GM10266 (cell line): ENCODE results near the gene KDELR3.

Experiments
- DNase-seq: peaks from one replicate; pipeline ENCODE4 v3.0.0; 2012; ENCODE audit errors: extremely low spot score
- CTCF ChIP-seq: IDR thresholded peaks from 2 replicates; pipeline ENCODE4 v1.5.1; 2012; ENCODE audit warnings: mild to moderate bottlenecking, low read depth; ENCODE audit not compliant: control insufficient read depth, insufficient read depth; ENCODE audit errors: missing control alignments

KDELR3 gene

GRCh38 chr22:38523479-38523878 lies 55.6 kb downstream of the KDELR3 start:
- no peak for TF ChIP-seq CTCF
- no peak for DNase-seq

- no peak for DNase-seq
- TF ChIP-seq CTCF, result no peak
Measured at GRCh38 chr22:38524429-38524828, 56.5 kb downstream of the KDELR3 start.

GRCh38 chr22:38531251-38531938 lies 63.5 kb downstream of the KDELR3 start:
- DNase-seq, result no peak
- TF ChIP-seq CTCF, result no peak
